Measurements from ENCODE around the gene UGT1A8. TPM values are rescaled to one million over a fixed set of nuclear protein-coding genes. Genes with fewer than 3 reads are reported as not detected.

Gene UGT1A8
- total and polyA plus RNA-seq, 2 of the 4 experiments (the other 2 are of a cell fraction): not detected

DNA sequence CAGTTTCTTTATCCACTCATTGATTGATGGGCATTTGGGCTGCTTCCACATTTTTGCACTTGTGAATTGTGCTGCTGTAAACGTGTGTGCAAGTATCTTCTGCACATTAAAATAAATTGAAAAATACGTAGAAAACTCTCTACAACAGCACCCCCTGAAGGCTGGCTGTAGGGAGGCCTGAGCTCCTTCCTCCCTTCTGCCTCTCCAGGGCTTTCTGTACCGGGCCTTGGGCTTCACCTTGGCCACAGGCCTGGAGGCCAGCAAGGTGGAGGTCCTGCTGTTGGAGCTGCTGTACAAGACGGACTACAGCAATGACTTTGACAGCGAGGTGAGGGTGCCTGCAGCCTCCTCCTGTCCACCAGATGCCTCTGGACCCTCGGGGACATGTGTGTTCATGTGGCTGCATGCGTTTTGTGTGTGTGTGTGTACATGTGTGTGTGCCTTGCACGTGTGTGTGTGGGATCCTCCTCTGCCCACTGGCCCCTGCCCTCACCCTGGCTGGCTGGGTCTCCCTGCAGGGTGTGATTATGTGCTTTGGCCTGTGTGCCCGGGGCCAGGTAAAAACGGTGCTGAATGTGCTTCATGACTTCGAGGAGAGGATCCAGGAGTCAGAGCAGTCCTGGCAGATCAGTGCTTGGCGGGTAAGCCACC lies 189.9 kb downstream of the UGT1A8 start:
- ATAC-seq (ENCODE audit: low read depth) (no peak), DNase-seq (no peak)
- Histone ChIP-seq H3K14ac (replicated peaks; ENCODE audit: low read depth, low read length) (no peak overlapping the region), H3K56ac (ENCODE audit: extremely low read depth, insufficient read depth, low read length) (no peak overlapping the region), H3K36me3 (ENCODE audit: control insufficient read depth, insufficient read depth, low read length) (no peaks in the 10 kb centered on the region), H3K23ac (ENCODE audit: low read depth, low read length) (no peak overlapping the region), H2BK20ac (ENCODE audit: low read depth, low read length) (no peak overlapping the region), H3K4ac (ENCODE audit: low read depth, low read length) (no peak overlapping the region), H3K9ac (ENCODE audit: low read depth, low read length) (no peak overlapping the region), H3K4me2 (ENCODE audit: low read depth, low read length) (no peak overlapping the region), H3K79me1 (ENCODE audit: low read depth in 1 of 2, low read length in 2 of 2) (no peaks in the 10 kb centered on the region), H3K4me3 (ENCODE audit: insufficient read depth, low read depth, low read length) (no peak overlapping the region), H2AFZ (replicated peaks; ENCODE audit: low read length, poor library complexity) (no peak overlapping the region), H3K27me3 (ENCODE audit: control insufficient read depth, insufficient read depth, low read length) (peaks cover 44% of the 10 kb centered on the region), H3K9me3 (ENCODE audit: control insufficient read depth, insufficient read depth, low read length) (no peaks in the 10 kb centered on the region), H4K20me1 (ENCODE audit: insufficient read depth, low read length) (no peaks in the 10 kb centered on the region), H2BK120ac (ENCODE audit: low read depth, low read length) (no peak overlapping the region), H3K18ac (ENCODE audit: low read depth, low read length) (no peak overlapping the region), H3K9me1 (ENCODE audit: insufficient read depth, low read length) (no peaks in the 10 kb centered on the region), H3K4me1 (ENCODE audit: control insufficient read depth, insufficient read depth, low read length) (no peaks in the 10 kb centered on the region), H4K8ac (ENCODE audit: low read depth in 2 of 2, low read length in 2 of 2) (no peak overlapping the region), H2BK15ac (ENCODE audit: low read depth, low read length) (no peak overlapping the region), H4K91ac (ENCODE audit: insufficient read depth, low read depth, low read length) (no peak overlapping the region), H4K5ac (ENCODE audit: low read depth, low read length) (no peak overlapping the region), H3K27ac (ENCODE audit: insufficient read depth, low read length) (no peak overlapping the region), H2AK5ac (ENCODE audit: low read depth, low read length) (no peak overlapping the region), H2AK9ac (replicated peaks; ENCODE audit: low read depth, low read length, poor library complexity) (no peak overlapping the region), H2BK5ac (ENCODE audit: low read depth, low read length, poor library complexity, severe bottlenecking) (no peak overlapping the region)
- ChIA-PET CTCF (no interaction called here), POLR2A (ENCODE audit: unreplicated experiment) (no interaction called here)
- no TSS peak for BruUV-seq (replicated peaks)
- whole genome bisulfite sequencing, 2 experiments (ENCODE audit: extremely low coverage in 2 of 2, insufficient read length in 1 of 2): 35% methylated on average over 2 of the region's 12 CpGs; no CpG with 5 or more reads in 1 of the 2 experiments
- dilution Hi-C loops (cut with HindIII; ENCODE audit: low sequenced_read_pairs, unreplicated experiment): no loop called here
- intact Hi-C loops (cut with micrococcal nuclease): no loop called here
- TF ChIP-seq CEBPB (IDR thresholded peaks at IDR 0.05; ENCODE audit: low read depth, low read length) (no peak), POLR2A (IDR thresholded peaks at IDR 0.05; ENCODE audit: low read depth, low read length) (no peak), MXI1 (IDR thresholded peaks at IDR 0.05; ENCODE audit: borderline replicate concordance, low read depth, low read length) (no peak), NFE2L2 (IDR thresholded peaks at IDR 0.05; ENCODE audit: low read depth, low read length) (no peak)
- in situ Hi-C loops (cut with MboI; ENCODE audit: low sequenced_read_pairs): no loop called here

All from IMR-90 (cell line).